Activated CD8-positive, alpha-beta memory T cell treated with anti-CD3 and anti-CD28 coated beads, Interleukin-2, amount 50 U/mL, for 48 hours (primary cell): ENCODE results near the gene AMN1.

ENCODE experiments used
- DNase-seq: peaks from one replicate; pipeline ENCODE4 v3.0.0-alpha.2; 2020

Gene AMN1

GRCh38 chr12:31627456-31628054 lies 101.3 kb downstream of the AMN1 start:
- no peak for DNase-seq

GRCh38 chr12:31626270-31626995 lies 102.4 kb downstream of the AMN1 start:
- DNase-seq, result no peak

GRCh38 chr12:31622038-31622437 lies 106.8 kb downstream of the AMN1 start:
- no peak for DNase-seq
